GM04504 (cell line): ENCODE results near the gene IFNAR1.

Experiments used
- DNase-seq: peaks from one replicate; pipeline ENCODE4 v3.0.0-alpha.2; 2012; ENCODE audit warnings: low read depth

Gene IFNAR1

DNA sequence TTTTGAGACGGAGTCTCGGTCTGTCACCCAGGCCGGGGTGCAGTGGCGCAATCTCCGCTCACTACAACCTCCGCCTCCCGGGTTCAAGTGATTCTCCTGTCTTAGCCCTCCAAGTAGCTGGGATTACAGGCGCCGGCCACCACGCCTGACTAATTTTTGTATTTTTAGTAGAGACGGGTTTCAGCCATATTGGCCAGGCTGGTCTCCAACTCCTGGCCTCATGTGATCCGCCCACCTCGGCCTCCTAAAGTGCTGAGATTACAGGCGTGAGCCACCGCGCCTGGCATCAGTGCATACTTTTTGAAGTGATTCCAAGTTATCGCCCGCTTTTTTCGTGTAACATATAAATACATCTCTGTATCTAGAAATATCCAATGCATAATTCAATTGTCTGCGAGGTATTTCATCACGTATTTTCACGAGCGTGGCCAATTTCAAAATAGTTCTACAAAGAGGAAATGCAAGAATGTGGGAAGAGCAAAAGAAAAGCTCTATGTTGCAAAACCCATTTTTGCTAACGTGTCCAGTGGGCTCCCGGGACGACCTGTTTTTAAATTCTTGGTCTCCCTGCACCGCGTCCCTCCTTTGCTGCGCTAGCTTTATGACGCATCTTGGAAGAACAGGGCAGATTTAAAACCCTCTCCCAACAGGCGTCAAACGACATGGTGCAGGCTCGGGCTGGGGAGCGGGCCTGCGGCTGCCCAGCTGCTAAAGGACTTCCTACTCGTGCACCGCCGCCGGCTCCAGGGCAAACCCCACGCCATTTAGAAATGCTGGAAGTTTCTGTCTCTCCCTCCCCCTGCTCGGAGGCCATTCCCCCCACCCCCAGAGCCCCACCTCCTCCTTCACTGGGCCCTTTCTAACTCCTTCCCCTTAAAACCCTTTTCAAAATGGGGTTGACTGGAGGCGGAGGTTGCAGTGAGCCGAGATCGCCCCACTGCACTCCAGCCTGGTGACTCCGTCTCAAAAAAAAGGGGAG is 77.5 kb downstream of the IFNAR1 start:
- DNase-seq, result peak; percentile 60

DNA sequence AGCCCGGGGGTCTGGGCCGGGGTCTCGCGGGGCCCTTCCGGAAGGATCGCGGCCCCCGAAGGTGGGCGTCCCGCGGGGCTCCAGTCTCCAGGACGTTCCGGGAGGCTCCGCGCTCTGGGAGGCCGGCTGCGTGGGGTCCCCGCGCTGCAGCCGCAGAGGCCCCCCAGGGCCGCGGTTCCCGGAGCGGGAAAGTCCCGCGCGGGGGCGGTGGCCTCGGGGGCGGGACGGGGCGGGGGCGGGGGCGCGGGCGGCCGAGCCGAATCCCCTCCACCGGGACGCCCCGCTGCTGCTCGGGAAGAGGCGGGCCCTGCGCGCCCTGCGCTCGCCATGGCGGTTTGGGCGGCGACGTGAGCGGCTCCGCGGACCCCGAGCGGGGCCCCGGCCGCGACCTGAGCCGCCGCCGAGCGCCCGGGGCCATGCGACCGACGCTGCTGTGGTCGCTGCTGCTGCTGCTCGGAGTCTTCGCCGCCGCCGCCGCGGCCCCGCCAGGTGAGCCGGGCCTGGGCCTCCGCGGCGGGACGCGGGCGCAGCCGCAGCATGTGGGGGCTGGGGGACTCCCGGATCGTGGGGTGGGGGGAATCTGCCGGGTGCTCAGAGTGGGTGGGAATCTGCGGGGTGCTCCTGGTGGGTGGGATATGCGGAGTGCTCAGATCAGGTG is 78.5 kb downstream of the IFNAR1 start, which contains the start of gene IFNGR2:
IFNGR2 (plus strand) TSS at position 286 of the 658 bp plus-strand sequence; CDS start at position 417, 131 bp downstream.
- DNase-seq, result no peak

DNA sequence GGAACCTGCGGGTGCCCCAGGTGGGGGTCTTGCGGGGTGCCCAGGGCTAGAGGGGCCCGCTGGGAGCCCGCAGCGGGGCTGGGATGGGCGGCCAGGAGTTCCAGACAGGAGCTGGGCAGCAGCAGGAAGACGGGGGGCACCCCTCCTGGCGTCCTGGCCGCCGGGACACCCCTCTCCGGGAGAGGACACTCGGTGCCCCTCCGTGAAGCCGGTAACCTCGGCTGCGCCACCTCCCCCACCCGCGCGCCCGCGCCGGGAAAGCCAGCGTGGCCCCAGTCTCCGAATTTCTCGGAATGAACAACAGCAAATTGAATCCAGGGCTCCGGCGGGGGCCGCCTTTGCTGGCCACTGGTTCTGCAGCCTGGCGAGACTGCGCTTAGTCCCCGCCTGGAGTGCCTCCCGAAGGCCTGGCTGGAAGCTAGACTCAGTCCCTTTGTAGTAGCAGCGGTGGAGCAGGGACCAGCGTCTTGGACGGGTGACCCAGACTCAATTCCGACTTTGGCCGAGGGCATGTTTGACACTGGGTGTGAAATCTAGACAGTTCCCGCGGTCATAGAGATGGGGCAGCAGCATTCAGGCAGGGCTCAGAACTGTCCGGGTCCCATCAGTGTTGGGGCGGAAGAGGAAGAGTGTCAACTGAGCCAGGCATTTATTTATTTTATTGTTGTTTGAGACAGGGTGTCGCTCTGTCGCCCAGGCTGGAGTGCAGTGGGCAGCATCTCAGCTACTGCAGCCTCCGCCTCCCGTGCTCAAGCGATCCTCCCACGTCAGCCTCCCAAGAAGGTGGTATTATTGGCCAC is 79.2 kb downstream of the IFNAR1 start:
- no peak for DNase-seq

DNA sequence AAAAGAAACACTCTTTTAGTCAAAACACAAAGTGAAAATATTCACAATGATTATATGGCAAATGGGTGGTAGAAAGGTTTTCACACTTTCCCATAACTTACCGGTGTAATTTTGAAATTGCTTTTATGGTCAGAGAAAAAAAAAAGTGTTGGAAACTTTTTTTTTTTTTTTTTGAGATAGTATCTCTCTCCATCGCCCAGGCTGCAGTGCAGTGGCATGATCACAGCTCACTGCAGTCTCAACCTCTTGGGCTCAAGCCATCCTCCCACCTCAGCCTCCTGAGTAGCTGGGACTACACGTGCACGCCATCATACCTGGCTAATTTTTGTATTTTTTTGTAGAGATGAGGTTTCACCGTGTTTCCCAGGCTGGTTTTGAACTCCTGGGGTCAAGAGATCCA is 81.7 kb downstream of the IFNAR1 start:
- no peak for DNase-seq
